SK-N-SH treated with all-trans-retinoic acid at 6 μM for 48 hours (cell line): ENCODE data around the gene CCND2.

ENCODE experiments used
- BACH2 ChIP-seq: fragments of 250-450 bp; sonication (Bioruptor Pico); IDR thresholded peaks from 2 replicates; pipeline ENCODE4 v1.9.0; 2021; ENCODE audit warnings: mild to moderate bottlenecking, borderline replicate concordance
- GLIS3 ChIP-seq: fragments of 250-450 bp; sonication (Bioruptor Pico); IDR thresholded peaks from 2 replicates; pipeline ENCODE4 v1.5.0; 2020; ENCODE audit warnings: mild to moderate bottlenecking, moderate library complexity
- OSR1 ChIP-seq: fragments of 250-450 bp; sonication (Bioruptor Pico); IDR thresholded peaks from 2 replicates; pipeline ENCODE4 v1.8.0; 2022; ENCODE audit warnings: moderate library complexity, mild to moderate bottlenecking, inconsistent platforms
- PATZ1 ChIP-seq: fragments of 250-450 bp; sonication (Bioruptor Pico); IDR thresholded peaks from 2 replicates; pipeline ENCODE4 v1.8.0; 2020; ENCODE audit warnings: mild to moderate bottlenecking, moderate library complexity, borderline replicate concordance
- RARB ChIP-seq: fragments of 250-450 bp; sonication (Bioruptor Pico); IDR thresholded peaks from 2 replicates; pipeline ENCODE4 v1.8.0; 2021; ENCODE audit warnings: mild to moderate bottlenecking, moderate library complexity
- TCF4 ChIP-seq: fragments of 250-450 bp; sonication (Bioruptor Pico); IDR thresholded peaks from 2 replicates; pipeline ENCODE4 v1.8.0; 2021; ENCODE audit warnings: mild to moderate bottlenecking, moderate library complexity, borderline replicate concordance
- TOX ChIP-seq: fragments of 250-450 bp; sonication (Bioruptor Pico); IDR thresholded peaks from 2 replicates; pipeline ENCODE4 v1.8.0; 2021; ENCODE audit warnings: mild to moderate bottlenecking, moderate library complexity, borderline replicate concordance
- ZC3H10 ChIP-seq: fragments of 250-450 bp; sonication (Bioruptor Pico); IDR thresholded peaks from 2 replicates; pipeline ENCODE4 v1.5.1; 2021; ENCODE audit warnings: mild to moderate bottlenecking, moderate library complexity
- ZFP3 ChIP-seq: fragments of 250-450 bp; sonication (Bioruptor Pico); IDR thresholded peaks from 2 replicates; pipeline ENCODE4 v1.5.0; 2020; ENCODE audit warnings: mild to moderate bottlenecking, moderate library complexity
- ZNF70 ChIP-seq: fragments of 450-650 bp; formaldehyde crosslinking; IDR thresholded peaks from 2 replicates; pipeline ENCODE4 v1.5.0; 2020; ENCODE audit warnings: mild to moderate bottlenecking, moderate library complexity
- ZNF8 ChIP-seq: fragments of 450-650 bp; formaldehyde crosslinking; IDR thresholded peaks from 2 replicates; pipeline ENCODE4 v1.5.0; 2020; ENCODE audit warnings: mild to moderate bottlenecking, moderate library complexity
- TF ChIP-seq, protein P1 (sequence below): fragments of 250-450 bp; sonication (Bioruptor Pico); IDR thresholded peaks from 2 replicates; pipeline ENCODE4 v1.5.1; 2020; ENCODE audit warnings: low read depth, mild to moderate bottlenecking, moderate library complexity

DNA sequence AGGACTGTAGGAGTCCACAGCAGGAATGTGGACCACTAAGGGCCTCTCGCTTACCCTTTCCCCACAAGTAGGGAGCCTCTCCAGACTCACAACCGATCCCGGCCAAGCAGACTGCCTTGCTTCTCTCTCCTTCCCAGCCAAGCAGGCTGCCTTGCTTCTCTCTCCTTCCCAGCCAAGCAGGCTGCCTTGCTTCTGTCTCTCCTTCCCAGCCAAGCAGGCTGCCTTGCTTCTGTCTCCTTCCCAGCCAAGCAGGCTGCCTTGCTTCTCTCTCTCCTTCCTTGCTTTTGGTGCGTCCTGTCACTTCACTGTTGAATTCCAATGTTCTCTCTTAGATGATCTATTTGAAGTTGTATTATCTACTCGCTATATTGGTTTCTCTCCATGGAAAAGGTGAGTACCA, 32.6 kb upstream of the CCND2 start:
- no peak for TF ChIP-seq TOX (CRISPR knock-in tag)
- TF ChIP-seq GLIS3 = no peak
- no peak for TF ChIP-seq ZNF70 (CRISPR knock-in tag)
- TF ChIP-seq TCF4 (CRISPR knock-in tag) = no peak
- TF ChIP-seq RARB (CRISPR knock-in tag) = no peak
- TF ChIP-seq OSR1 (CRISPR knock-in tag) = no peak
- TF ChIP-seq, protein P1, sequence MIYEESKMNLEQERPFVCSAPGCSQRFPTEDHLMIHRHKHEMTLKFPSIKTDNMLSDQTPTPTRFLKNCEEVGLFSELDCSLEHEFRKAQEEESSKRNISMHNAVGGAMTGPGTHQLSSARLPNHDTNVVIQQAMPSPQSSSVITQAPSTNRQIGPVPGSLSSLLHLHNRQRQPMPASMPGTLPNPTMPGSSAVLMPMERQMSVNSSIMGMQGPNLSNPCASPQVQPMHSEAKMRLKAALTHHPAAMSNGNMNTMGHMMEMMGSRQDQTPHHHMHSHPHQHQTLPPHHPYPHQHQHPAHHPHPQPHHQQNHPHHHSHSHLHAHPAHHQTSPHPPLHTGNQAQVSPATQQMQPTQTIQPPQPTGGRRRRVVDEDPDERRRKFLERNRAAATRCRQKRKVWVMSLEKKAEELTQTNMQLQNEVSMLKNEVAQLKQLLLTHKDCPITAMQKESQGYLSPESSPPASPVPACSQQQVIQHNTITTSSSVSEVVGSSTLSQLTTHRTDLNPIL (CRISPR knock-in tag) = no peak
- TF ChIP-seq PATZ1 (CRISPR knock-in tag) = no peak
- no peak for TF ChIP-seq ZNF8 (CRISPR knock-in tag)
- TF ChIP-seq BACH2 = no peak
- no peak for TF ChIP-seq ZC3H10 (CRISPR knock-in tag)
- TF ChIP-seq ZFP3 (CRISPR knock-in tag) = no peak
